Kidney (tissue), 22 donors: ENCODE data around the gene GOLGA6L2. TPM values are rescaled to one million over a fixed set of nuclear protein-coding genes. Genes with fewer than 3 reads are reported as not detected.

Experiments
- DNase-seq, 5 donors: peaks; one replicate each; pipeline ENCODE4 v3.0.0-alpha.2; 2013 to 2020
- FAIRE-seq: peaks from 2 replicates; lab custom pipeline; 2012; peaks lifted over from hg19 to GRCh38; lab: Jason Lieb, UNC
- H3K27ac ChIP-seq, 2 donors: one replicate each; pipeline ENCODE4 v1.7.0; 2013; ENCODE audit warnings: low read depth in 2 of 2, low read length in 2 of 2, inconsistent platforms in 1 of 2
- H3K27me3 ChIP-seq: one replicate; pipeline ENCODE4 v1.7.1; 2013; ENCODE audit warnings: low read length, inconsistent platforms; ENCODE audit not compliant: control insufficient read depth, insufficient read depth
- H3K36me3 ChIP-seq, 3 donors: one replicate each; pipeline versions ENCODE4 v1.7.0 to v1.7.1; 2013; ENCODE audit warnings: low read length in 3 of 3, control low read depth in 1 of 3, inconsistent platforms in 1 of 3; ENCODE audit not compliant: insufficient read depth in 3 of 3, control insufficient read depth in 2 of 3
- H3K4me1 ChIP-seq, 3 donors: one replicate each; pipeline versions ENCODE4 v1.7.0 to v1.7.1; 2013; ENCODE audit warnings: low read length in 3 of 3, inconsistent platforms in 1 of 3, low read depth in 1 of 3; ENCODE audit not compliant: control insufficient read depth in 2 of 3, insufficient read depth in 2 of 3
- H3K4me3 ChIP-seq, 3 donors: one replicate each; pipeline versions ENCODE4 v1.7.0 to v1.8.1; 2013; ENCODE audit warnings: low read length in 3 of 3, control low read depth in 1 of 3, inconsistent platforms in 1 of 3
- H3K9ac ChIP-seq, 3 donors: one replicate each; pipeline versions ENCODE4 v1.7.0 to v1.7.1; 2013; ENCODE audit warnings: low read length in 3 of 3, control low read depth in 1 of 3, inconsistent platforms in 1 of 3
- H3K9me3 ChIP-seq, 3 donors: one replicate each; pipeline versions ENCODE4 v1.7.0 to v1.7.1; 2013; ENCODE audit warnings: low read length in 3 of 3, control low read depth in 1 of 3, inconsistent platforms in 1 of 3; ENCODE audit not compliant: control insufficient read depth in 2 of 3, insufficient read depth in 1 of 3
- CTCF ChIP-seq: IDR thresholded peaks from 3 replicates; pipeline ENCODE4 v1.5.1; 2012; ENCODE audit warnings: mild to moderate bottlenecking, moderate library complexity, borderline replicate concordance; ENCODE audit not compliant: insufficient read depth; ENCODE audit errors: extremely low read depth
- intact Hi-C: fragments of 100-400 bp; cut with DNase I; formaldehyde crosslinking; loops from one replicate; pipeline ENCODE4 v1.11.1; 2022
- long read RNA-seq, 10 donors: library from polyadenylated mRNA in 1 of 10; unstranded in 1 of 10; transcript quantifications; one replicate each; pipeline ENCODE4 v2.0.0 and lab custom pipeline, GENCODE V29; 2021 to 2026
- polyA plus RNA-seq: library from polyadenylated mRNA; stranded (reverse); fragments of 350-450 nt; fragmentation: Illumina TruSeq; extraction: RNeasy Lipid Tissue Mini Kit (QIAGEN cat#74804); gene quantifications from one replicate; pipeline ENCODE4 v1.2.3, GENCODE V29; 2014; ENCODE audit warnings: low read depth, low replicate concordance; ENCODE audit not compliant: insufficient read depth
- total RNA-seq: library from RNA; stranded (reverse); fragmentation: NEBNext Ultra II Directional; extraction: Animal tissue kit (Norgen Biotek cat#: 25700); gene quantifications from one replicate; pipeline ENCODE4 v1.2.1, GENCODE V29; 2021
- donor health status: control.
- donor health status: control.
- donor health status: control.
- donor health status: control.
- donor health status: control.
- donor health status: DM: yes; HTN: yes; CAD: no.
- donor health status: Normal renal cell carcinoma (clear cell type).

GOLGA6L2 gene, protein sequence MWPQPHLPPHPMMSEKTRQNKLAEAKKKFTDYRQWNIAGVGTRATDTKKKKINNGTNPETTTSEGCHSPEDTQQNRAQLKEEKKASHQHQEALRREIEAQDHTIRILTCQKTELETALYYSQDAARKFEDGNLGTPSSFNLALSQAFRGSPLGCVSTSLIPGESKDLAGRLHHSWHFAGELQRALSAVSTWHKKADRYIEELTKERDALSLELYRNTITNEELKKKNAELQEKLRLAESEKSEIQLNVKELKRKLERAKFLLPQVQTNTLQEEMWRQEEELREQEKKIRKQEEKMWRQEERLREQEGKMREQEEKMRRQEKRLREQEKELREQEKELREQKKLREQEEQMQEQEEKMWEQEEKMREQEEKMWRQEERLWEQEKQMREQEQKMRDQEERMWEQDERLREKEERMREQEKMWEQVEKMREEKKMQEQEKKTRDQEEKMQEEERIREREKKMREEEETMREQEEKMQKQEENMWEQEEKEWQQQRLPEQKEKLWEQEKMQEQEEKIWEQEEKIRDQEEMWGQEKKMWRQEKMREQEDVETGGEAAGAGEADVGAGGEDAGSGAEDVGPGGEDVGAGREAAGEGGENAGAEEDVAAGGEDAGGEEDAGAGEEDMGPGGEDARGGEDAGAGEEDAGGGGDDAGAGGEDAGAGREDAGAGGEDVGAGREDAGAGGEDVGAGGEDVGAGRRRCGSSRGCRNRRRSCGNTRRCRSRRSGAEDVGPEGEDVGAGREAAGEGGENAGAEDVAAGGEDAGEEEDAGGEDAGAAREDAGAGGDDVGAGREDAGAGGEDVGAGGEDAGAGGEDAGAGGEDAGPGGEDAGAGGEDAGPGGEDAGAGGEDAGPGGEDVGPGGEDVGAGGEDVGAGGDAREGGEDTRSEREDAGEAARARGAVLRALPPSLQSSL
- total RNA-seq (not detected), polyA plus RNA-seq (not detected)
- long read RNA-seq, donor 1, result 0 reads
- long read RNA-seq, donor 2, result 0 reads
- long read RNA-seq, donor 3, result 0 reads
- long read RNA-seq, donor 4, result 0 reads
- long read RNA-seq, donor 5, result 0 reads
- long read RNA-seq, donor 6, result 0 reads
- long read RNA-seq, donor 7, result 0 reads
- long read RNA-seq, donor 8, result 0 reads
- long read RNA-seq, donor 9, result 0 reads
- long read RNA-seq, donor 10, result 0 reads

- no peaks in the 10 kb centered on the region for H3K4me1 ChIP-seq
- FAIRE-seq (no peak), DNase-seq (no peak)
- H3K27ac ChIP-seq, result no peak within 1 kb of the TSS
- H3K27me3 ChIP-seq, result no peaks in the 10 kb centered on the region
- intact Hi-C loops, result no loop called here
- no peak within 1 kb of the TSS for H3K9ac ChIP-seq
- H3K9me3 ChIP-seq, result no peaks in the 10 kb centered on the region
- H3K4me3 ChIP-seq, result no peak within 1 kb of the TSS
- no peaks in the 10 kb centered on the region for H3K36me3 ChIP-seq
- no peak for TF ChIP-seq CTCF
Measured at GRCh38 chr15:23447107-23447500, at the start of gene GOLGA6L2. Gene GOLGA6L2 (minus strand): TSS chr15:23447243. CDS start chr15:23447181, 62 bp downstream.

DNA sequence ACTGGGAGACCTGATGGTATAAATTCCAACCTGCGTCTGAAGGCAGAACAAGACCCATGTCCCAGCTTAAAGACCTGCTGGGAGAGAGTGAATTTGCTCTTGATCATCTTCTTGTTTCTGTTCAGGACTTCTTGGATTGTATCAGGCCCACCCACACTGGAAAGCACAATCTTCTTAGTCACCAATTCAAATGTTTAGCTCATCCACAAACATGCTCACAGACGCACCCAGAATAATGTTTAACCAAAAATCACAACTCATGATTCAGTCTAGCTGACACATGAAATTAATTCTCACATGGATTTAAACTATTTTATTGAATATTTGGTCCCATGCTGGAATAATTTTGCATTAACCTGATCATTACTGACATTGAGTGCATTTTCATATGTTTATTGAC, 37.8 kb upstream of the GOLGA6L2 start:
- DNase-seq (no peak), FAIRE-seq (no peak)
- H3K27ac ChIP-seq, result no peak overlapping the region
- H3K9ac ChIP-seq, result no peak overlapping the region
- TF ChIP-seq CTCF, result no peak
- H3K27me3 ChIP-seq, result no peaks in the 10 kb centered on the region
- no peak overlapping the region for H3K4me3 ChIP-seq
- no peaks in the 10 kb centered on the region for H3K9me3 ChIP-seq
- no peaks in the 10 kb centered on the region for H3K36me3 ChIP-seq
- H3K4me1 ChIP-seq, result no peaks in the 10 kb centered on the region
- intact Hi-C loops, result no loop called here

DNA sequence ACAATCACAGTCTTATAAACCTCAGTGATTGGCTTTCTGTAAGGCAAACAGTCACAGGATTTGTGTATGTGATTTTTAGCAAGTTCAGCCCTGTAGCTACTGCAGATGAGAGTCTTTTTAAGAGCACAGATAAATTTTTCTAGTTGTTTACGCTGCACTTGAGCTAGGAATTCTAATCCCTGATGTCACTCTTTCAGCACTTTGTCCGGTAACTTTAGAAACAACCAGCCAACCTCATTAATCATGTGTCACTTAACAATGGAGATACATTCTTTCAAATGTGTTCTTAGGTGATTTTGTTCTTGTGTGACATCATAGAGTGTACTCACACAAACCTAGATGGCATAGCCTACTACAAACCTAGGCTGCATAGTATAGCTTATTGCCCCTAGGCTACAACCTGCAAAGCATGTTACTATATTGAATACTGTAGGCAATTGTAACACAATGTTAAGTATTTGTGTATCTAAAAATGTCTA, 36.8 kb upstream of the GOLGA6L2 start:
- FAIRE-seq, result no peak
- TF ChIP-seq CTCF, result no peak
- H3K27ac ChIP-seq, result no peak overlapping the region

More for the DNA sequence above, 36.8 kb upstream of the GOLGA6L2 start:
- Histone ChIP-seq H3K27me3 (no peaks in the 10 kb centered on the region), H3K9ac (no peak overlapping the region), H3K4me1 (no peaks in the 10 kb centered on the region), H3K4me3 (no peak overlapping the region), H3K9me3 (no peaks in the 10 kb centered on the region), H3K36me3 (no peaks in the 10 kb centered on the region)
- intact Hi-C loops, result no loop called here
- DNase-seq, result peak in 1 of 5 donors; percentile 10
